A549 (cell line): Measurements from ENCODE around the gene SLC7A6OS.

ENCODE experiments used
- CHD4 ChIP-seq: fragments of 200-600 bp; sonication (generic); IDR thresholded peaks from 2 replicates; pipeline ENCODE4 v1.6.1; 2016; ENCODE audit warnings: antibody characterized with exemption, mild to moderate bottlenecking, borderline replicate concordance
- CTCF ChIP-seq: fragments of >200 bp; sonication (Bioruptor Twin); formaldehyde crosslinking; IDR thresholded peaks from 3 replicates; pipeline ENCODE4 v1.5.1; 2016
- EHMT2 ChIP-seq: fragments of 200-600 bp; sonication (generic); IDR thresholded peaks from 2 replicates; pipeline ENCODE4 v1.6.1; 2016; ENCODE audit warnings: antibody characterized with exemption, low read depth, mild to moderate bottlenecking, moderate library complexity
- RARB ChIP-seq: fragments of 250-450 bp; sonication (Bioruptor Pico); IDR thresholded peaks from 2 replicates; pipeline ENCODE4 v1.8.0; 2021; ENCODE audit warnings: mild to moderate bottlenecking, moderate library complexity
- ZNF302 ChIP-seq: fragments of 250-450 bp; sonication (Bioruptor Pico); IDR thresholded peaks from 2 replicates; pipeline ENCODE4 v1.9.0; 2021; ENCODE audit warnings: inconsistent platforms, mild to moderate bottlenecking, moderate library complexity

GRCh38 chr16:68345351-68345810, 34.6 kb upstream of the SLC7A6OS start:
- no peak for TF ChIP-seq CHD4
- no peak for TF ChIP-seq CTCF
- no peak for TF ChIP-seq EHMT2
- TF ChIP-seq ZNF302 (CRISPR knock-in tag) = no peak
- no peak for TF ChIP-seq RARB
